Stomach (tissue), 4 donors: ENCODE data around the gene BRME1.

Experiments used
- EP300 ChIP-seq: sonication (generic); formaldehyde crosslinking; IDR thresholded peaks from one replicate; pipeline ENCODE4 v1.6.1; 2017; ENCODE audit warnings: antibody characterized with exemption
- POLR2AphosphoS5 ChIP-seq, 3 donors: sonication (generic); formaldehyde crosslinking; IDR thresholded peaks; one replicate each; pipeline ENCODE4 v1.6.1; 2016; ENCODE audit warnings: antibody characterized with exemption in 3 of 3
- TF ChIP-seq, protein P1 (sequence below), 7 experiments: fragments of 450-650 bp in 4 of 7; fragments of 200-600 bp in 3 of 7; sonication (generic) in 3 of 7; IDR thresholded peaks; one replicate each; pipeline ENCODE4 v1.5.1; 2016 to 2019; ENCODE audit warnings: antibody characterized with exemption in 7 of 7, control low read depth in 2 of 7, mild to moderate bottlenecking in 1 of 7

DNA sequence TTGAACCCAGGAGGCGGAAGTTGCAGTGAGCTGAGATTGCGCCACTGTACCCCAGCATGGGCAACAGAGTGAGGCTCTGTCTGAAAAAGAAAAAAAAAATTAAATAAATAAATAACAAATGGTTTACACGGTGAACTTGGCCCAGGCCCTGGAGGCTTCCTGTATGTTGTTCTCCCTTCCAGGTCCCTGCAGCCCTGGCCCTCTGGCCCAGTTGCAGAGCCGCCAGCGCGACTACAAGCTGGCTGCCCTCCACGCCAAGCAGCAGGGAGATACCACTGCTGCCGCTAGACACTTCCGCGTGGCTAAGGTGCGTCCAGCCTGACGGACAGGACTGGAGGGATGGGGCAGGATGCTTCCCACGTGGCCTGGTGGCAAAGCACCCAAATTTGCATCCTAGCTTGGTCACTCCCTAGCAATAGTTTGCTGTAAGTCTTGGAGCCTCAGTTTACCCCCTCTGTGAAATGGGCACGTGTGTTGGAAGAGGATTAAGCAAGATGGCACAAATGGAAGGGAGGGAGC, 12.0 kb upstream of the BRME1 start:
- TF ChIP-seq EP300 (no peak), POLR2AphosphoS5 (IDR thresholded peaks at IDR 0.05) (no peak)
- TF ChIP-seq, protein P1, sequence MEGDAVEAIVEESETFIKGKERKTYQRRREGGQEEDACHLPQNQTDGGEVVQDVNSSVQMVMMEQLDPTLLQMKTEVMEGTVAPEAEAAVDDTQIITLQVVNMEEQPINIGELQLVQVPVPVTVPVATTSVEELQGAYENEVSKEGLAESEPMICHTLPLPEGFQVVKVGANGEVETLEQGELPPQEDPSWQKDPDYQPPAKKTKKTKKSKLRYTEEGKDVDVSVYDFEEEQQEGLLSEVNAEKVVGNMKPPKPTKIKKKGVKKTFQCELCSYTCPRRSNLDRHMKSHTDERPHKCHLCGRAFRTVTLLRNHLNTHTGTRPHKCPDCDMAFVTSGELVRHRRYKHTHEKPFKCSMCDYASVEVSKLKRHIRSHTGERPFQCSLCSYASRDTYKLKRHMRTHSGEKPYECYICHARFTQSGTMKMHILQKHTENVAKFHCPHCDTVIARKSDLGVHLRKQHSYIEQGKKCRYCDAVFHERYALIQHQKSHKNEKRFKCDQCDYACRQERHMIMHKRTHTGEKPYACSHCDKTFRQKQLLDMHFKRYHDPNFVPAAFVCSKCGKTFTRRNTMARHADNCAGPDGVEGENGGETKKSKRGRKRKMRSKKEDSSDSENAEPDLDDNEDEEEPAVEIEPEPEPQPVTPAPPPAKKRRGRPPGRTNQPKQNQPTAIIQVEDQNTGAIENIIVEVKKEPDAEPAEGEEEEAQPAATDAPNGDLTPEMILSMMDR (IDR thresholded peaks at IDR 0.05), result no peak
